Pons (tissue), 1 donor: ENCODE data around the gene CCDC137.
A peak's percentile ranks its signal among the peaks of the same experiment; 100 is the strongest.

Experiments used
- DNase-seq: peaks from one replicate; pipeline ENCODE4 v3.0.0-alpha.2; 2016; ENCODE audit warnings: low spot score

Gene CCDC137

GRCh38 chr17:81701288-81702071 lies 34.9 kb downstream of the CCDC137 start:
- no peak for DNase-seq

GRCh38 chr17:81702934-81703746 lies 36.6 kb downstream of the CCDC137 start, which contains the start of gene MRPL12:
Gene MRPL12 (plus strand): TSS chr17:81703367. CDS start chr17:81703502, 135 bp downstream.
- DNase-seq, result peak; percentile 93

GRCh38 chr17:81703747-81704654 lies 37.5 kb downstream of the CCDC137 start:
- DNase-seq, result no peak

GRCh38 chr17:81705518-81706231 lies 39.1 kb downstream of the CCDC137 start:
- DNase-seq, result no peak

- DNase-seq, result no peak
Observed at GRCh38 chr17:81706232-81706611, 39.7 kb downstream of the CCDC137 start.

GRCh38 chr17:81706757-81707624 lies 40.5 kb downstream of the CCDC137 start:
- DNase-seq, result no peak

- DNase-seq, result no peak
Observed at GRCh38 chr17:81707725-81708646, 41.4 kb downstream of the CCDC137 start.

- DNase-seq, result no peak
Observed at GRCh38 chr17:81708739-81709185, 42.2 kb downstream of the CCDC137 start.

- DNase-seq, result no peak
Observed at GRCh38 chr17:81710514-81711308, 44.2 kb downstream of the CCDC137 start.

- DNase-seq, result peak; percentile 48
Observed at GRCh38 chr17:81711814-81712467, 45.4 kb downstream of the CCDC137 start, which contains the start of gene SLC25A10. Gene SLC25A10 (plus strand): TSS chr17:81712284. CDS start chr17:81712427, 143 bp downstream.

- DNase-seq, result no peak
Observed at GRCh38 chr17:81712468-81713003, 46.0 kb downstream of the CCDC137 start.

GRCh38 chr17:81713004-81713555 lies 46.5 kb downstream of the CCDC137 start:
- peak; percentile 55 for DNase-seq

GRCh38 chr17:81713556-81714411 lies 47.2 kb downstream of the CCDC137 start:
- DNase-seq, result no peak

- no peak for DNase-seq
Observed at GRCh38 chr17:81714412-81715106, 48.0 kb downstream of the CCDC137 start.

- no peak for DNase-seq
Observed at GRCh38 chr17:81715107-81715871, 48.8 kb downstream of the CCDC137 start.
